GM12878 (cell line): ENCODE data around the gene CORO1C.

Experiments used
- CTCF ChIP-seq, 3 experiments: IDR thresholded peaks in 2 of 3; conservative IDR thresholded peaks in 1 of 3; 2 replicates each; pipeline ENCODE4 v1.5.1; 2011; ENCODE audit warnings: low read depth in 3 of 3, low read length in 3 of 3, mild to moderate bottlenecking in 3 of 3, control low read depth in 2 of 3, moderate library complexity in 2 of 3, inconsistent platforms in 1 of 3, mixed read lengths in 1 of 3; ENCODE audit not compliant: control insufficient read depth in 2 of 3, insufficient read depth in 1 of 3; ENCODE audit errors: extremely low read depth in 1 of 3
- SMC3 ChIP-seq: IDR thresholded peaks from 2 replicates; pipeline ENCODE4 v1.6.1; 2011; ENCODE audit warnings: low read length, improper control_type of control experiment, borderline replicate concordance

GRCh38 chr12:108637222-108637971 is 93.9 kb downstream of the CORO1C start:
- TF ChIP-seq CTCF (IDR thresholded peaks at IDR 0.05 in 2 of 3, conservative IDR thresholded peaks at IDR 0.05 in 1 of 3; ENCODE audit: control insufficient read depth in 2 of 3, extremely low read depth in 1 of 3, insufficient read depth in 1 of 3, low read depth in 3 of 3, low read length in 3 of 3), result no peak
- no peak for TF ChIP-seq SMC3
